HG03139 (cell line): ENCODE measurements around the gene ZMIZ1.

ENCODE experiments used
- ATAC-seq: cut with Tn5 transposase; IDR thresholded peaks from one replicate; pipeline ENCODE4 v1.9.1; 2021; ENCODE audit not compliant: unreplicated experiment

ZMIZ1 gene

DNA sequence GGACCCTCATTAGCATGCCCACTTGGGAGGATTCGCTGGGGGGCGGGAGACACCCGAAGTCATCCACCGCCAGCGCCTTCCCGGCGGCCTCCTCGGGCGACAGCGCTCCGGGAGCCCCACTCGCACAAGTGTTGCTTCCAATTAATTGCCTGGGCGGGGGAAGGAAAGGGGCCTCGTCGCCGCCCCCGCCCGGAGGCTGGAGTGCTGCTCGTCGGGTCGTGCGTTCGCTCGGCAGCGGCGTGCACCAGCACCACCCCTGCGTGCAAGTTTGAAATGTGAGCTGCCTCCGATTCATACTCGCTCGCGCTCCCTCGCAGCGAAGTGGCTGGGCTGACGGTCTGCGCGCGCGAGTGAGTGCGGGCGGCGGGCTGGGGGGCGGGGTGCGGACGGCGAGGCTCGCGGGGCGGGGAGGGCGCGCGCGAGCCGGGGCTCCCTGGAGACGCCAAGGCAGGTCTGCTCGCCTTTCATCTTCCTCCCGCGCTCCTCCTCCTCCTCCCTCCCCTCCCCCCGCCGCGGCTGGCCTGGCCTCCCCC, 173.9 kb downstream of the ZMIZ1 start:
- ATAC-seq: no peak

DNA sequence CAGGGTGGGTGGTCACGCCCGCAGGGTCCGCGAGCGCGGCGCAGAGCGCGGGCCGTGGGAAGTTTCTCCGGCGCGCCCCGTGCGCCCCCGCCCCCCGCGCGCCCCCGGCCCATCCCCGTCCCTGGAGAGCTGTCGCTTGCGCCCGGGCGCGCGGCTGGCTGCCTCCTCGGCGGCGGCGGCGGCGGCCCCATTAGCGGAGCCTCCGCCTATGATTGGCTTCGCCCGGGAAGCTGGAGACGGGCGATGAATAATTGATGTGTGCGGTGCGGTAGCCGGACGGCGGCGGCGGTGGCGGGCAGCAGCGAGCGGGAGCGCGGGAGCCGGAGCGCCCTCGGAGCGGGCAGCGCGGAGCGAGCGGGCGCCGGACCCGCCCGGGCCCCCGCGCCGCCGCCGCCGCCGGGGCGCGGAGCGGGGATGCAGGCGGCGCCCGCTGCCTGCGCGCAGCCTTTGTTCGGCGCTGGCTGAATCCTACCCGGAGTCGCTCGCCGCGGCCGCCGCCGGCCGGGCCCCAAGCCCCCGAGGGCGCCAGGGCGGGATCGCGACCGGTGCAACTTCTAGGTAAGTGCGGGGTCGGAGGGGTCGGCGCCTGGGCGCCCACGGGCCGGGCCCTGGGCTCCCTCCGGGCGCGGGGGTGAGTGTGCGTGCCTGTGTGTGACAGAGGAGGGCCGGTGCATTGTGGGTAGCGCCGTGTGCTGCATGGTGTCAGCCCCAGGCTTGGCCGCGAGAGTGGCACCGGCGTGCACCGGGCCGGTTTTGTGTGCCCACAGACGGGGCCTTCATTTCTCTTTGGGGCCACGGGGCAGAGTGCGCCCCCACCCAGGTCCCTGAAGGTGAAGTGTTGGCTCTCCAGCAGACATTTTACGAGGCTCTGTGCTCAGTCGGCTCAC, 174.7 kb downstream of the ZMIZ1 start:
- peak; percentile 39 for ATAC-seq

DNA sequence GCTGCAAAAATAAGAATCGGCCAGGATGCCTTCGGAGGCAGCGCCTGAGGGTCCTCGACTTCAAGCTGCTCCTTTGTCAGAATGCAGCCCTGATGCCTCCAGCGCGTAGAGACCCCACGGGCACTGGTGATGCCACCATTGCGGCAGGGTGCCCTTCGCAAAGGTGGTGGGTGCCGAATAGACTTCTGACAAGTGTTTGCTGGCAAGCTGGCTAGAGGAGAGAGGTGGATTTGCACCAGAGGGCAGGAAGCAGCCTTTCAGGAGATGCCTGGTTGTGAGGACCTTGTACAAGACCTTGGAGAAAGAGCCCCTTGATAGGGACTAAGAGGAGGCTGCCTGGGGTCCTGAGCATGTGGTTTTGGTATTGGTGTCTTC, 175.3 kb downstream of the ZMIZ1 start:
- ATAC-seq: no peak

DNA sequence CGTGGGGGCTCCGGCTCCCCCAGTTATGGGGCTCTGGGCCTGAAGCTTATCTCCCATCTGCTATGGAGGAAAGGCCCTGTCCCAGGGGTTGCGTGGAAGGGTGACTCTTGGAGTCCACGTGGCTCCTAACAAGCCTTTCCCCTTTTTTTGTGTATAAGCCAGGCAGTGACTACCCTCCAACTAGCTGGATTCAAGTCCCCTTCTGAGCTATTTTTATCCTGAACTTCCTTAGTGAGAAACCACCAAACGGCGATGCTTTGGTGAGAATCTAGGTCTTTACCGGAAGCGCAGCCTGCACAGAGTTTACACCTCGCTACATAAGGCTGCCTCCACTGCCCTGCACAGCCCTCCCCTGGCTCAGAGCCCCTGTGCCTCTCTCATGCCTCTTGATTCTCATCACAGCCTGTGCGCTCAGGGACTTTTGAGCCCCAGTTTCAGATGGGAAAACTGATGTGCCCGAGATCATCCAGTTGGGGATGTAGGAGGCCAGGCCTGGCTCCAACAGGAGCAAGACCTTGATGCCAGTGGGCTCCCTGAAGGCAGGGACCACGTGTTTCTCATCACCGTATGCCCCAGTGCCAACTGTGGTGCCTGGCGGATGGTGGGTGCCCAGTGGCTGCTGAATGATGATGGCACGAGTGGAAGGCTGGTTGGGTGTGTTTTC, 176.2 kb downstream of the ZMIZ1 start:
- peak; percentile 37 for ATAC-seq

DNA sequence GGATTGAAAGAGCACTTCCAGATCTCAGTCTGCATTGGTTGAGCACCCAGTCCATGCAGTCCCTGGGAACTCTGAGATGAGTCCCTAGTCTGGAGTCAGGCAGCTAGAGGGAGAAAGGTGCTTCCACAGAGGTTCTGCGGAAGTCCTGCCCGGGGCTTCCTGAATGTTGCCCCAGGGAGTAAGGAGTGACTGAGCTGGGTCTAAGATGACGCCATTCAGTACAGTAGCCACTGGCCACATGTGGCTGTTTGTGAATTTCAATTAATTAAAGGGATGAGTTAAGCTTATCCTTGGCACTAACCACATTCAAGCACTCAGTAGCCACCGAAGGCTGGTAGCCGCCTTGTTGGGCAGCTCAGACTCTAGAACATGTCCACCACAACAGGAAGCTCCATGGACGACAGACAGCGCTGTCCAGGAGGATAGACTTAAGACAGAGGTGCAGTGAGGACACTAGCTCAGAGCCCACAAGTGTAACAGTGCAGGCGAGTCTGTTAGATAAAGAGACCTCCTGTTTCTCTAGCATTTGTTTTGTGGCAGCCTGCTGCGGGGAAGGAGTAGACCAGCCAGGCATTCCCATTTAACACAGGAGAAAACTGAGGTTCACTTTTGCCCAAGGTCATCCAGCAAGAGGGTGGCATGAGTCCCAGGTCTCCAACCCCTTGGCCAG, 176.9 kb downstream of the ZMIZ1 start:
- no peak for ATAC-seq

DNA sequence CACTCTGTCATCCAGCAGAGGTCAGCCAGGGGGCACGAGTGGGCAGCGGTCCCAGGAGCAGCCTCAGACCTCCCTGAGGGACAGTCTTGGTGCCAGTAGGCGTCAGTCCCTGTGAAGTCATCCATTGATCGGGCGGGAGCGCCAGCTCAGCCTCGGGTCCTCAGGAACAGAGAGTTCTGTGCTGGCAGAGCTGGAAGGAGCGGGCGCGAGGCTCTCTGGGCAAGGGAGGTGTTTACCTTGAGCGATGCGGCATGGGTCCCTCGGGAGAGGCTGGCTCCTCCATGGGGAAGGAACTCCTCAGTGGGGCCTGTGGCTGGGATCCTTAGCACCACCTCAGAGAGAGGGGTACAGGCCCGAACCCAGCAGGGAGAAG, 177.4 kb downstream of the ZMIZ1 start:
- no peak for ATAC-seq

DNA sequence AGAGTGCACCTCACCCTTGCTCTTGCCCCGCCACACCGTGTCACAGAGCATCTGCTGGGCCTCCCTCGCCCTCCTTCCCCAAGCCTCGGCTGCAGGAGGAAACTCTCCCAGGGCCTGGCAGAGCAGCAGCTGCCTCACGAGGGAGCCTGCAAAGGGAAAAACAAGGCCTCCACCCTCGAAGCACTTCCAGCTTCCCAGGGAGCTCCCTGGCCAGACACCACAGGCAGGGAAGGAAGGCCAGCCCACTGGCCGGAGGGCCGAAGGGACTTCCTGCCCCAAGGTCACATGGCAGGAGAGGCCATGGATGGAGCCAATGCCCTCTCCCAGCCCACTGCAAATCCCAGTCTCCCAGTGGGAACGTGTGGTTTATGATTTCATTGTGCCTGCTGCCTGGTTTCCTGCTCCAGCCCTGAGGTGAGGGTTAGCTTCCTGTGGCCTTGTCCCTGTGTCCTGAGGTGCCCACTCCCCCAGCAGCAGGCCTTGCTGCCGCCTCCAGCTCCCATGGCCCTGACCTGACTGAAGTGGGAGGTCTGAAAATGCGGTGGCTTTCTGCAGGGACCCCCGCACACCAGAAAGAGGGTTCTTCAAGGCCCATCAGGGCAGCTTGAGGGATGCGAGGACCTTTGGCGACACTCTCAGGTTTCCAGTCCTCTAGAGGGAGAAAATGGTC, 178.0 kb downstream of the ZMIZ1 start:
- ATAC-seq: no peak

DNA sequence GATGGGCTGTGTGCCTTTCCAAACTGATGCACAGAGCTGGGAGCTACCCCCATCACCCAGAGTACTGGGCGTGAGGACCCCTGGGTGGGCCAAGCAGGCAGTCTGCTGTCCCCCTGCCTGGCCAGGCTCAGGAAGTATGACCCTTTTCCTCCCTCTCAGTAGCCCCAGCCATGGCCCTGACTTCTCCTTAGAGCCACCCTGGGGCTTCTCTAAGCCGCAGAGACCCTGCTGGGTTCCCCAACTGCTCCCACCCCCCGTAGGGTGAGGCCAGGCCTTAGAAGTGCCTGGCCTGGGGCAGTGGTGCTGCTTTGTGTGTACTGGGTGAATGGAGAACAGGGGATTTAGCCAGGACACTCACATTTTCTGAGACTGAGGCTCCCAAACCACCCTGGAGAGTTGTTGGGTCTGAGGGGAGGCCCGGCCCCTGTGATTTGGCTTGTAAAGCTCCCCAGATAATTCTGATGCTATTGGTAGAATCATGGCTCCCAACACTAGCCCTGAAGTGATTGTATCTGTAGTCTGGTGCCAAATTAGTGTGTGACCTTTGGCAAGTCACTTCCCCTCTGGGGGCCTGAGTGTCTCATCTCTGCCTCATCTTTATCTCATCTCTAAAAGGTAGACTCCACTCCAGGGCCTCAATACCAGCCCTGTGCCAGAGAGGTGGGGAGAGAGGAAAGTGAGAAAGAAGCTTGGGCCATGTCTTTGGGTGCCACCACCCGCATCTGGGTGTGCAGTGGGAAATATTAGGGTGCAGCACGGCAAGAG, 178.8 kb downstream of the ZMIZ1 start:
- ATAC-seq: no peak

DNA sequence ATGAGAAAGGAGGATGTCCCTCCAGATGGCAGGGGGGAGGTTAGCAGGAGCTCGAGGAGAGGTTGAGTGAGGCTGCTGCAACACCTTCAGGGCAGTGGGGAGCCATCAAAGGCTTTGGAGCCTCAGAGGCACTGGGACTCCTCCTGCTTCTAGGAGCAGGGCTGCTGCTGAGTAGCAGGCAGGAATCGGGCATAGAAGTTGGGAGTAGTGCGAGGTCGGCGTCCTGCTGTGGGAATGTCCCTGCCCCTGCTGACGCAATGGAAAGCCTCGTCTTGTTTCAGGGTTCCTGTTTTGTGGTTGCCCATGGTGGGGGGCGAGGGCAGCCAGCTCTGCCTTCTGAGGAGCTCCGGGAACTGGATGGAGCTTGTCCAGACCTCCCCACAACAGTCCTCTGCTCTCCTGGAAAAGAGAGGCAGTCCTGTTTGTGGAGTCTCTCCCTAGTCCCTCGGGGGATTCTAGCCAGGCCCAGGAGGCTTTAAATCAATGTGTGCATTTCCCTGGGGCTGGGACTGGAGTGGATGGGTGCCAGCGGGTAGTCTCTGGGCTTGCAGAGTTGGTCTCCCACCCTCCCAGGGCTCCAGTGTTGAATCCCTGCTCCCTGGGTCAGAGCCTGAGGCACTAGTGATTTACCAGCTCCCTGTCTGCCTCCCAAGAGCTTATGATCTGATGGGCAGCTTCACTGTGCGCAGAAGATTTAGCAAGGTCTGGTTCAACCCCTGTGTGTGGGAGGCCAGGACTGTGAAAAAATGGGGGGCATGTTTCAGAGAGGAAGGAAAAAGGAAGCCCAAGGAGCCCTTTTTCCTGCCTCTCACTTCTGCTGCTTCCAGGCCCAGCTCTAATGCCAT, 179.8 kb downstream of the ZMIZ1 start:
- ATAC-seq: no peak

DNA sequence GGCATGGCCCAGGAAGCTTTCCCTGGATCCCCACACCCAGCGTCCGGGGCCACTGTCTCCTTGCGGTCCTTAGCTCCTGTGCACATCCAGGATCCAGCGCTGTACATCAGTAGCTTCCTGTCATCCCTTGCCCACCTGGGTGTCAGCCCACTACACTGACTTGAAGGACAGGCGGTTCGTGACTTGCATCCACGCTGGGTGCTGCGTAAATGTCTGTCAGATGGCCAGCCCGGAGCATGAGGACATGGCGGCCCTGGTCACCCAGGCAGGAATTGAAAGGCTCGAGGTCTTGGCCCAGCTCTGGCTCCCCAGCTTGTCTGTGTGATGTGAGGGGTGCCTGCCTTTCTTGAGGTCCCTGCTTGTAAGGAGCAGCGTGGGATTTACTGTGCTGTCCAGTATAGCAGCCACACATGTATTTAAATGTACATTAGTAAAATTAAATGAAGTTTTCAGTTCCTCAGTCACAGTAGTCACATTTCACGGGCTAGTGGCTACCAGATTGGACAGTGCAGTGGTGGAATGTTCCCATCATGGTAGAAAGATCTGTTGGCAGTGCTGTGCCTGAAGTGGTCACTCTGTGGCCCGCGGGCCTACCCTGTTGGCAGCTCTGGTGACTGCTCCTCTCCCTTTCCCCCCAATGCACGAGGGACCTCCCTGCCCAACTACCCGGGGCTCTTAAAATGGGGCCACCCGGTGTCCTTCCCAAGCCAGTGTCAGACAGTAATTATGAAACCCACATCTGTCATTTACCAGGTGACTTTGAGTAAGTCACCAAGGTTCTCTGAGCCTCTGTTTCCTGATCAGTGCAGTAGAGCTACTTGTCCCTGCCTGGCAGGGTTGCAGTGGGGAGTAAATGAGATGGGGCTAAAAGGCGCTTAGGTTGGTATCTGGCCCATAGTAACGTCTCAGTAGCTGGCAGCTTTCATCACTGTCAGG, 180.7 kb downstream of the ZMIZ1 start:
- peak; percentile 52 for ATAC-seq

DNA sequence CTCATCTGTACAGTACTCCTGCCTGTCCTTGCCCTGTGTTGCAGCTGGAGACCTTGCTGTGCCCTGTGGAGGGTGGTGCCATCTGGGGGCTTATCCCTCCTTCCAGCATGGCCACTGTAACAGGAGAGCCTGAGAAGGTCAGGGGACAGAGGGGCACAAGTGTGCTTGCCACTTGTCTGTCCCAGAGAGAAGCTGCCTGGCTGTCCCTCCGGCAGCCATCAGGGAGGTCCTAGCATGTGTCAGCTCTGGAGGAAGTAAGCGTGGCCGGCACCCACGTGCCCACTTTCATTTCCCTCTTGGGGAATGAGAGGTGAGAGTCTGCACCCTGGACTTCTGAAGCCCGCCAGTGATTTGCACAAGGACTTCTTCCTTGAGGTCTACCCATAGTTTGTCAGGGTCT, 181.5 kb downstream of the ZMIZ1 start:
- peak; percentile 18 for ATAC-seq

DNA sequence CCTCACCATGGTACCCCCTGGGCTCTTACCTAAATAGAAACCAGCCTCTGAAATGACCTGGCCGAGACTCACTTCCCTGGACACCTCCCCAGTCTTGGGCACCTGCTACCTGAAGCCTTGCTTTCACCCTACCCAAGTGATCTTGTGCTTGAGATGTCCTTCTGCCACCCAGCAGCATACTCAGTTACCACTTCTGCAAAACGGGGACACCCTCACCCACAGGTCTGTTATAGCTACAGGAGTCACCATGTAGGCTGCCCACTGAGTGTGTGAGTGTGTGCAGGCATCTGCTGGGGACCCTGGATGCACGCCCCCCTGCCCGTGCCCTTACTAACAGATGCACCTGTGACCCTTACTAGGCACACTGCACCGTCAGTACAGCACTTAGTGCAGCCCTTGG, 183.7 kb downstream of the ZMIZ1 start:
- ATAC-seq: no peak

DNA sequence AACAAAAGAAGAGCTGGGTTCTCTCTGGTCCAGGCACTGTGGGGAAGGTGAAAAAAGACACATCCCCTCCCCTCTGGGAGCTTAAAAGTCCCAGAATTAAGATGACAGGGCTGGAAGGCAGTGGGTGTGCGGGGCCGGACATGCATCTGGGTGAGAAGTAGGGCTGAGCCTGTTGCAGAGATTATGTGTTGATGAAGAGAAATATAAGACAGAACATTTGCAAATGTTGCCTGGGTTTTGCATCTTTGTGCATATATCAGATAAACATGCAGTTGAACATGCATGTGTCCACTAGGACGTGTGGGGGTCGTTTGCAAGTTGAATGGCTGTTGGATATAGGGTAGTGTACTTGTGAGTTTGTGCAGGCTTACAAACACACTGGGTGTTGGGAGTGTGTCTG, 184.2 kb downstream of the ZMIZ1 start:
- no peak for ATAC-seq

DNA sequence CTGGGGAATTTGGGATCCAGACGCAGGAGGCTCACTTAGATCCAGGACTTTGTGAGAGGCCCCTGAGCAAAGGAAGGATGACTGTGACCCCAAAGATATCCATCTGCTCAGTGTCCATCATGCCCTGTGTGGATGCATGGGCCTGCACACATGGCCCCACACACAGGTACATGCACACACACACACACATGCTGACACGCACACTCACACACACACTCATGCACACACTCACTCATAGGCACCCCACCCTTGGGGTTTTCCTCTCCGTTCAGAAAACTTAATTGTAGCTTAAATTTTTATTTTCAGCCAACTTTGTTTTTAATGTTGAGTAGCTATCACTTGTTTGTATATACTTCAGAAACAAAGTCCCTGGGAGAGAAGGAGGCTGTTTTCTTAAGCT, 184.9 kb downstream of the ZMIZ1 start:
- ATAC-seq: no peak

DNA sequence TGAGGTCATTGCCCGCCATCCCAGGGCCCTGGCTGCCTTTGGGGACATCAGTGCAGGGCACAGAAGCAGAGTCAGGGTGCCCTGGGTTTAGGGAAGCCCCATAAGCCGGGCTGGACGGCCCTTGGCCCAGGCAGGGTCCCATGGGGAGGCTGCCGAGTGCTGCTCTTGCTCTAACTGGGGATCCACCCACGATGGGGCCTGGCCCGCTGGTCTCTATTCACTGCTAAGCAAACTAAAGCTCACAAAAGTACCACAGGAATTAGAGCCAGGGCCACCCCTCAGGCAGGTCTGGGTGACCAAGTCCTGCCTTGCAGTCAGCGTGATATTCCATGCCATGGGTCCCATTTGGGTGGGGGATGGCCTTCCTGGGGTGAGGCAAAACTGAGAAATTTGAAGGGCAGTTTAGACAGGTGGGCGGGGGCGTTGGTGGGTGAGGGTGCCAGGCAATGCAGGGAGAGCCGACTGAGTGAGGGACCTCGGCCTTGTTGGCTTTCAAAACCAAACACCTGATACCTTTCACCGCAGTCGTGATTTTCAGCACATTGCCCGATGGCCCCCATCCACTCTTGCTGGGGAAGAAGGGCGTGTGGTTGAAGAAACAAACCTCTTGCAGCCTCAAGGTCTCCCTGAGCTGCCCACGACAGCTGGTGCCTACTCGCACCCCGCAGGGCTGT, 185.7 kb downstream of the ZMIZ1 start:
- ATAC-seq: no peak

DNA sequence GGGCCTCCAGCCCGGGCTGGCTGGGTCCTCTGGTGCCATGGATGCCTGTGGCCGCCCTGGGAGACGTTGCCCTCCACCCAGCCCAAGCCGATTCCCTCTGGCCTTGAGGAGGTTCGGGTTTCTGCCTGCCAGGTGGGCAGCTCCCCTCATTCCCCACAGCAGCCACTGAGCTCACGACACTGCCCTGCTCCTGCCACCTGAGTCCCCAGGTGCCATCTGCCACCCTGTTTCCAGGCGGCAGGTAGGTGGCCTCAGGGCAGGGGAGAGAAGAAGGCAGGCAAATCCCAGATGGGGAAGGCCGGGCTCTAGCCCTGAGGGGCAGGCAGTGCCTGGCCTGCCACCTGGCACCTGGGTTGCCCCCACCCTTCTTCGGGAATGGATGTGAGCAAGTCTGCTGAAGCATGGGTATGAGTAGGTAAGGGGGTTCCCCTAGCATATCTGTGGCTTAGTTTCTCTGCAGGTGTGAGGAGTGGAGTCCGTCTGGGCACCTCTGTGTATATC, 186.3 kb downstream of the ZMIZ1 start:
- ATAC-seq: no peak

DNA sequence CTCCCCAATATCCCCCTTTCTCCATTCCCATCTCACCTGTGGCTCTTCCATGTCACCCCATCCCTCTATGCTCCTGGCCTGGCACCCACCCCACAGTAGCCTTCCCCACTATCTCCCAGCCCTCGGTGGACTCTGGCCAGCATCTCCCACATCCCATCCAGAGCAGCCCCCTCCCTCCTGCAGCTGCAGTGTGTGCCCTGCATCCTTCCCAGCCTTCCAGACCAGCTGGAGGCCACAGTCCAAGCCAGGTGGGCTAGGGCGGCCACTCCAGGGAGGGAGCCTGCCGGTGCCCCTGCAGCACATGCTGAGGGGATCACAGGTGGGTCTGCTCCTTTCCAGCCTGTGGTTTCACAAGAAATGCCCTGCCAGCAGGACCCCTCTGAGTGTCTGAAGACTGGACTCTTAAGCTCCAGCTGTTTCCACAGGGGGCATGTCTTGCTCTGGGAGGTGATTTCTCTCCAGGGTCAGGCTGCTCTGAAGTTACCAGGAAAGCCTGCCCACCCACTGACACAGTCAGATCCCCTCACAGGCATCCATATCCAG, 187.6 kb downstream of the ZMIZ1 start:
- no peak for ATAC-seq

DNA sequence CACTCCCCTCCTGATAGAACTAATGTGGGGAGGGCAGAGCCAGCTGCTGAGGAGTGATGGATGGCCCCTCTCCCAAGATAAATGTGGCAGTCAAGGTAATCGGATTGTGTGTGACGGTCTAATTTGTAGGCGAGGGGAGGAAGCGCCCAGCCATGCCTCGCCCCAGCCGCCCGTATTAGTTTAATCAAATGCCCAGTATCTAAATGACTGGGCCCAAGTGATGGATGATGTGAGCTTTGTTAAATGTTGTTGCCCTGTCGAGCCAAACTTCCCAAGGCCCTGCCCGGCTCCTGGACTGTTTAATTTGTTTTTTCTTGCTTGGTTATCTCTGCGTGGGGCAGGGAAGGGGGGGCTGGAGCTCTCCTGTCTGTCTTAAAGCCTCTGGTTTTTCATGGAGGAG, 190.1 kb downstream of the ZMIZ1 start:
- no peak for ATAC-seq
